Natural killer cell treated with Interleukin-12 subunit alpha and Interleukin-12 subunit beta and Interleukin-15 and Interleukin-18, amount 100 ng/mL, for 72 hours (primary cell): ENCODE data around the gene ARSA. TPM values are rescaled to one million over a fixed set of nuclear protein-coding genes. Genes with fewer than 3 reads are reported as not detected.
"Not testable (repeated sequence)": the region's sequence is repeated elsewhere in the genome, so short reads cannot be mapped to it uniquely, and the experiment has no call there.

ENCODE experiments used
- ATAC-seq, 2 donors: fragments of 150-1000 bp; cut with Tn5 transposase in 1 of 2; sonication (Bioruptor Pico), chemical (Tn5 transposase) in 1 of 2; 2 replicates each; pipeline ENCODE4 v1.10.0; 2021
- DNase-seq: peaks from one replicate; pipeline ENCODE4 v3.0.0; 2022; ENCODE audit warnings: low spot score
- H3K27ac Mint-ChIP-seq, 2 donors: 1 replicate in 1 of 2; 2 replicates in 1 of 2; pipeline ENCODE4 v1.8.0; 2022; ENCODE audit warnings: mixed read lengths in 2 of 2, mild to moderate bottlenecking in 1 of 2, moderate library complexity in 1 of 2
- H3K27me3 Mint-ChIP-seq, 2 donors: 1 replicate in 1 of 2; 2 replicates in 1 of 2; pipeline ENCODE4 v1.8.0; 2022; ENCODE audit warnings: mixed read lengths in 2 of 2
- H3K36me3 Mint-ChIP-seq: one replicate; pipeline ENCODE4 v1.8.0; 2022; ENCODE audit warnings: mixed read lengths
- H3K4me1 Mint-ChIP-seq, 2 donors: 1 replicate in 1 of 2; 2 replicates in 1 of 2; pipeline ENCODE4 v1.8.0; 2022; ENCODE audit warnings: low read depth in 2 of 2, mixed read lengths in 2 of 2, mild to moderate bottlenecking in 1 of 2
- H3K4me3 Mint-ChIP-seq: one replicate; pipeline ENCODE4 v1.8.0; 2022; ENCODE audit warnings: mixed read lengths
- H3K9me3 Mint-ChIP-seq: 2 replicates; pipeline ENCODE4 v1.8.0; 2022; ENCODE audit warnings: mixed read lengths
- total RNA-seq, 2 donors: library from RNA; stranded (reverse); gene quantifications; one replicate each; pipeline ENCODE4 v1.2.3, GENCODE V29; 2022

Gene ARSA
- total RNA-seq, 2 donors from 2014 or later = 35.7 to 38.9 TPM

DNA sequence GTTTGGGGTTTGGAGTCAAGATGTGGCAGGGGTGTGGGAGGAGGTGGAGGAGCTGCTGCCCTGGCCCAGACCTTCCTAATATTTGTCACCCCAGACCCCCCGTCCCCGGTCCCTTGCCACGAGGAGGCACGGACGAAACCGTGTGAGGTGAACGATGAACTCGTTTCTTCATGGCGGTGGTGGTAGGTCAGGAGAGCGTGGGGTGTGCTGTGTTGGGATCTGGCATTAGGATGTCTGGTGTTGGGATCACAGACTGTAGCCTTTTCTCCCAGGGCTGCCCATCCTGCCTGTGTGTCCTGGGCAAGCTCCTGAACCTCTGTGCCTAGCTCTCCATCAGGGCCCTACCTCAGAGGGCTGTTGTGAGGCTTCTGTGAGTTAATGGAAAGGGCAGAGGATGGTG is 19.0 kb downstream of the ARSA start:
- no peaks in the 10 kb centered on the region for H3K36me3 Mint-ChIP-seq
- ATAC-seq = no peak
- no peak for DNase-seq
- no peaks in the 10 kb centered on the region for H3K9me3 Mint-ChIP-seq
- H3K27me3 Mint-ChIP-seq = peaks cover 9 to 26% of the 10 kb centered on the region in 2 donors
- H3K27ac Mint-ChIP-seq = no peak overlapping the region
- peaks cover 7% of the 10 kb centered on the region in 2 donors for H3K4me1 Mint-ChIP-seq
- H3K4me3 Mint-ChIP-seq = no peak overlapping the region

DNA sequence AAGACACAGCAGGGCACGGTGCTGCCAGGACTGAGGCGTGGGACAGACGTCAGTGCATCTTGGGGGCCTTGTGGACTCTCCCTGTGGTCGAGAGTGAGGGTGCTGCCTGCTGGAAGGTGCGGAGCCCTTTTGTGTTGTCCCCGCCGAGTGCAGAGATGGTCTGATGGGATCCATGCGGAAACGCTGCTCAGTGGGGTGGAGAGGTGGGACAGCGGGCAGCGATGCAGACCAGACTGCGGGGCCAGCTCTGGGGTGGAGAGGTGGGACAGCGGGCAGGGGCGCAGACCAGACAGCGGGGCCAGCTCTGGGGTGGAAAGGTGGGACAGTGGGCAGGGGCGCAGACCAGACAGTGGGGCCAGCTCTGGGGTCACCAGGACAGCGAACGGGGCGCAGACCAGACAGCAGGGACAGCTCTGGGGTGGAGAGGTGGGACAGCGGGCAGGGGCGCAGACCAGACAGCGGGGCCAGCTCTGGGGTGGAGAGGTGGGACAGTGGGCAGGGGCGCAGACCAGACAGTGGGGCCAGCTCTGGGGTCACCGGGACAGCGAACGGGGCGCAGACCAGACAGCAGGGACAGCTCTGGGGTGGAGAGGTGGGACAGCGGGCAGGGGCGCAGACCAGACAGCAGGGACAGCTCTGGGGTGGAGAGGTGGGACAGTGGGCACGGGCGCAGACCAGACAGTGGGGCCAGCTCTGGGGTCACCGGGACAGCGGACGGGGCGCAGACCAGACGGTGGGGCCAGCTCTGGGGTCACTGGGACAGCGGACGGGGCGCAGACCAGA is 19.7 kb downstream of the ARSA start:
- not testable (repeated sequence) for ATAC-seq, H3K36me3 Mint-ChIP-seq, H3K27ac Mint-ChIP-seq, H3K9me3 Mint-ChIP-seq, H3K4me1 Mint-ChIP-seq, DNase-seq, H3K4me3 Mint-ChIP-seq
- peaks cover 10 to 22% of the 10 kb centered on the region in 2 donors for H3K27me3 Mint-ChIP-seq

DNA sequence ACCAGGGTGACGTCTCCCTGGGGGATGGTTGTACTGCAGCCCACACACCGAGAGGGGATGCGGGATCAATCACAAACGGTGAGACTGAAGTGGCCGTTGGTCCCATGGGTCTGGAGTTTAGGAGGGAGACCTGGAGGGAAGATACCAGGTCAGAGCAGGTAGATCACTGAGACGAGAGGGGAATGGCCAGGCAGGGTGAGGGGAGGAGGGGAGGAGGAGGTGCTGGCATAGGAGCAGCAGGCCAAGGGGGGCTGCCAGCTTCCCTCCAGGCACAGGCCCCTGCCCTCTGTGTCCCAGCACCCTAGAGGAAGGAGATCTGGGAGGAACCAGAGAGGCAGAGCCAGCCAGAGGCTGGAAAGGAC is 20.3 kb downstream of the ARSA start:
- ATAC-seq = no peak
- peaks cover 0 to 4% of the 10 kb centered on the region in 2 donors for H3K4me1 Mint-ChIP-seq
- no peak overlapping the region for H3K4me3 Mint-ChIP-seq
- H3K27me3 Mint-ChIP-seq = peaks cover 16 to 24% of the 10 kb centered on the region in 2 donors
- no peak overlapping the region for H3K27ac Mint-ChIP-seq
- H3K9me3 Mint-ChIP-seq = no peaks in the 10 kb centered on the region
- peak; percentile 32 for DNase-seq
- H3K36me3 Mint-ChIP-seq = no peaks in the 10 kb centered on the region

DNA sequence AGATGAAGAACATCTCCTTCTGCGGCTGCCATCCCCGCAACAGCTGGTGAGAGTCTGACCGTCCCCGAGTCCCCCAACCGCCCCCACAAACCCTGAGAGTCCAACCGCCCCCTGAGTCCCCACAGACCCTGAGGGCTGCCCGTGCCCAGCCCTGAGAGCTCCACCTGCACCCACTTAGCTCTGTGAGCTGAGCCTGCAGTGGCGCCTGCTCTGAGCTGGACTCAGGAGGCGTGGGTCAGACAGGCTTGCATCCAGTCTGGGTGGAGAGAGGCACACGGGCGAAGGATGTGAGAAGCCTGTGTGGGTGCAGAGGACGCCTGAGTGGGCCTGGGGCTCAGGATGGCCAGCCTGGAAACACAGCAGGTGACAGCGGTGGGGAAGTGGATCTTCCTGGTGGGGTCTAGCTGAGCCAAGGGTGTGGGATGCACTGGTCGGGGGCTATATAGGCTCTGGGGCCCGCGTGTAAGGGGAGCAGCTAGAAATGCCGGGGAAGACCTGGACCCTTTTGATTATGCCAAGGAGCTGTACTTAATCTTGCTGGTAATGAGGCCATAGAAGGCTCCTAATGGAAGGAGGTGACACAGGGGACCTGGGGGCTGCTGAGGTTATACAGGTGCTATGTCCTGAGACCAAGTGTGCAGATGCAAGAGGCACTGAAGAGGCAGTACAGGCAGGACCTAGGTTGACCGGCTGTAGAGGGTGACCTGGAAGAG is 20.9 kb downstream of the ARSA start:
- Mint-ChIP-seq H3K27ac (no peak overlapping the region), H3K36me3 (no peaks in the 10 kb centered on the region), H3K9me3 (no peaks in the 10 kb centered on the region), H3K27me3 (peaks cover 21 to 29% of the 10 kb centered on the region in 2 donors), H3K4me1 (peaks cover 0 to 4% of the 10 kb centered on the region in 2 donors), H3K4me3 (no peak overlapping the region)
- ATAC-seq (no peak), DNase-seq (peak; percentile 45)

DNA sequence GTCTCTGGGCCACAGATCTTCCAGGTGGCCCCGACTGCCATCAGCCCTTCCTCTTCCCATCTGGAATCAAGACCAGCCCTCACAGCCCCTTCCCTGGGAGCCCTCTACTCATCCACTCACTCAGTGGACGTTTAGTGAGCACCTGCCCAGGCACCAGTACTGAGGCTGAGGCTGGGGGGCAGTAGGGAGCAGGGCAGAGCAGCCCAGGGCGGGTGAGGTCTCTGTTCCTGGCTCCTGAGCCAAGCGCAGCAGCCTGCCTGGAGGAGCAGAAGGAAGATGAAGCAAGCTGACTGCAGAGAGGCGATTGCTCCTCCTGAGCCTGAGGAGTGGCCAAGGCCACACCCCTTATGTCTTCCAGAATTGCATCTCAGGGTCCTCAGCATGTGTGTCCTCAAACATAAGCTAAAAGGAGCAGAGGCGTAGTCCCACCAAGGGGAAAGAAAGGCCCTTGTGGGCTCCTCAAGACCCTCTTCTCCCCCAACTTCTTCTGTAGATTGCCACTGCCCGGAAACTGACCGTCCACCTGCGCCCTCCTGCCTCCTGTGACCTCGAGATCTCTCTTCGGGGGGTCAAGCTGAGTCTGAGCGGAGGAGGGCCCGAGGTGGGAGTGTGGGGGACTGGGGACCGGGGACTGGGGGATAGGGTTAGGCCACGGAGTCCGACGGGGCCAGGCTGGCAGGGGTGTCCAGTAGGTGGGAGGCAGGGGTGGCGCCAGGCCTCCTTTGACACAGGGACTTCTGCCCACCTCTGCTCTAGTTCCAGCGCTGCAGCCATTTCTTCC is 21.6 kb downstream of the ARSA start:
- Mint-ChIP-seq H3K27me3 (peaks cover 29 to 35% of the 10 kb centered on the region in 2 donors), H3K36me3 (no peaks in the 10 kb centered on the region), H3K4me1 (peaks cover 5 to 8% of the 10 kb centered on the region in 2 donors), H3K27ac (no peak overlapping the region), H3K9me3 (no peaks in the 10 kb centered on the region), H3K4me3 (no peak overlapping the region)
- ATAC-seq (no peak), DNase-seq (peak; percentile 49)

DNA sequence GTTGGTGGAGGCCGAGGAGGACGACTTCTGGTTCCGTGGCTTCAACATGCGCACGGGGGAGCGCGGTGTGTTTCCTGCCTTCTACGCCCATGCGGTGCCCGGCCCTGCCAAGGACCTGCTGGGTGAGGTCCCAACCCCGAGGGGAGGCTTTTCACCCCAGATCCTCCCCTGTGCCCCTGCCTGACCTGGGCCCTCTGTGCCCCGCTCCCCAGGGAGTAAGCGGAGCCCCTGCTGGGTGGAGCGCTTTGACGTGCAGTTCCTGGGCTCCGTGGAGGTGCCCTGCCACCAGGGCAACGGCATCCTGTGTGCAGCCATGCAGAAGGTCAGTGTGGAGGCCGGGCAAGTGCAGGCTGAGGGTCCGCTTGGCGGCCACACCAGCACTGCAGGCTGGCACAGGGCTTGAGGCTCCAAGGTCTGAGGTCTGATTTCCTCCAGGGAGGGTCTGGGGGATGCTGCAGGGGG is 22.3 kb downstream of the ARSA start:
- ATAC-seq = no peak
- peaks cover 5 to 8% of the 10 kb centered on the region in 2 donors for H3K4me1 Mint-ChIP-seq
- H3K4me3 Mint-ChIP-seq = no peak overlapping the region
- no peak overlapping the region for H3K27ac Mint-ChIP-seq
- no peaks in the 10 kb centered on the region for H3K36me3 Mint-ChIP-seq
- peaks cover 29 to 33% of the 10 kb centered on the region in 2 donors for H3K27me3 Mint-ChIP-seq
- peak; percentile 55 for DNase-seq
- no peaks in the 10 kb centered on the region for H3K9me3 Mint-ChIP-seq

DNA sequence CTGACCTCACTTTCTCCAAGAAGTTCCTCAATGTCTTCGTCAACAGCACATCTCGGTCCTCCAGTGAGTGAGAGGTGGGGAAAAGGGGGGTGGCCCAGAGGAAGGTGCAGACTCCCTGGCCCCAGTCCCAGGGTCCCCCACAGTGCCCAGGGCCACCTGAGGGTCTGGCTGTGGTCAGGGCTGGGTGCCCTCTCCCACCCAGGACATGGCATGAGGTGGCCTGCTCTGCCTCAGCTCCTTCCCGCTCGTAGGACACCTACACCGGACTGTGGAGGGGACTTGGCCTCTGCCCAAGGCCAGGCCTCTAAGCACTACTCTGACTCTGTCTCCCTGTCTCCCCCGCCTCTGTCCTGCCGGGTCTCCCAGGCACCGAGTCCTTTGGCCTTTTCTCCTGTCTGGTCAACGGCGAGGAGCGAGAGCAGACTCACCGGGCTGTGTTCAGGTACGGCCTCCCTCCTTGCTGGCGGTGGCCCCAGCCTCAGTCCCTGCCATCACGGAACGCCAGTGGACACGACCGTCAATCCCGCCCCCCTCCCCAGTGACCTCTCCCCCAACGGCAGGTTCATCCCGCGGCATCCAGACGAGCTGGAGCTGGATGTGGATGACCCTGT is 22.8 kb downstream of the ARSA start:
- Mint-ChIP-seq H3K36me3 (no peaks in the 10 kb centered on the region), H3K9me3 (no peaks in the 10 kb centered on the region), H3K27ac (no peak overlapping the region), H3K4me3 (no peak overlapping the region), H3K27me3 (peaks cover 29 to 32% of the 10 kb centered on the region in 2 donors), H3K4me1 (peaks cover 5 to 8% of the 10 kb centered on the region in 2 donors)
- no peak for DNase-seq
- no peak for ATAC-seq

DNA sequence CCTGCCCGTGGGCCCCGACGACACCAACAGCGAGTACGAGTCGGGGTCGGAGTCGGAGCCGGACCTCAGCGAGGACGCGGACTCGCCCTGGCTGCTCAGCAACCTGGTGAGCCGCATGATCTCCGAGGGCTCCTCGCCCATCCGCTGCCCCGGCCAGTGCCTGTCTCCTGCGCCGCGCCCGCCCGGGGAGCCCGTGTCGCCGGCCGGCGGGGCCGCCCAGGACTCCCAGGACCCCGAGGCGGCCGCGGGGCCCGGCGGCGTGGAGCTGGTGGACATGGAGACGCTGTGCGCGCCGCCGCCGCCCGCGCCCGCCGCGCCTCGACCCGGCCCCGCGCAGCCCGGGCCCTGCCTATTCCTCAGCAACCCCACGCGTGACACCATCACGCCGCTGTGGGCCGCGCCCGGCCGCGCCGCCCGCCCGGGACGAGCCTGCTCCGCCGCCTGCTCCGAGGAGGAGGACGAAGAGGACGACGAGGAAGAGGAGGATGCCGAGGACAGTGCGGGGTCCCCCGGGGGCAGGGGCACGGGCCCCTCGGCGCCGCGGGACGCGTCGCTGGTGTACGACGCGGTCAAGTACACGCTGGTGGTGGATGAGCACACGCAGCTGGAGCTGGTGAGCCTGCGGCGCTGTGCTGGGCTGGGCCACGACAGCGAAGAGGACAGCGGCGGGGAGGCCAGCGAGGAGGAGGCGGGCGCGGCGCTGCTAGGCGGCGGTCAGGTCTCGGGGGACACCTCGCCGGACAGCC is 23.5 kb downstream of the ARSA start:
- ATAC-seq = peak in 1 of 2 donors; percentile 3
- Mint-ChIP-seq H3K9me3 (no peaks in the 10 kb centered on the region), H3K4me1 (peaks cover 5 to 8% of the 10 kb centered on the region in 2 donors), H3K27me3 (peaks cover 29 to 33% of the 10 kb centered on the region in 2 donors), H3K4me3 (no peak overlapping the region), H3K27ac (no peak overlapping the region), H3K36me3 (no peaks in the 10 kb centered on the region)
- no peak for DNase-seq

DNA sequence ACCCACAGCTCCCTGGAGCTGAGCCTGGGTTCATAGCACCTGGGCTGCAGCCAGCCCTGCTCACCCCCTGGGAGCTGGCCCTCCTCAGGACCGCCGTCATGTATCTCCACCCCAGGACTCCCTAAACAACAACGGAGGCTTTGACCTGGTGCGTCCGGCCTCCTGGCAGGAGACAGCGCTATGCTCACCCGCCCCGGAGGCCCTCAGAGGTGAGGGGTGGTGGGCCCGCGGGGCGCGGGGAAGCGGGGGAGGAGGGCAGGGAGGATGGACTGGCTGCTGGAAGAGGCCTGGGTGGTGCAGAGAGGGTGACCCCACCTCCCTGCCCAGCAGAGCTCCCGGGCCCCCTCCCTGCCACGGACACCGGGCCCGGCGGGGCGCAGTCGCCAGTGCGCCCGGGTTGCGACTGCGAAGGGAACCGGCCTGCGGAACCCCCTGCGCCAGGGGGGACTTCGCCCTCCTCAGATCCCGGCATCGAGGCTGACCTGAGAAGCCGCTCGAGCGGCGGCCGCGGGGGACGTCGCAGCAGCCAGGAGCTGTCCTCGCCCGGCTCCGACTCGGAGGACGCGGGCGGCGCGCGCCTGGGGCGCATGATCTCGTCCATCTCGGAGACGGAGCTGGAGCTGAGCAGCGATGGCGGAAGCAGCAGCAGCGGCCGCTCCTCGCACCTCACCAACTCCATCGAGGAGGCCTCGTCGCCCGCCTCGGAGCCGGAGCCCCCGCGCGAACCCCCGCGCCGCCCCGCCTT is 24.3 kb downstream of the ARSA start:
- peaks cover 29 to 31% of the 10 kb centered on the region in 2 donors for H3K27me3 Mint-ChIP-seq
- no peaks in the 10 kb centered on the region for H3K36me3 Mint-ChIP-seq
- H3K9me3 Mint-ChIP-seq = no peaks in the 10 kb centered on the region
- no peak overlapping the region for H3K4me3 Mint-ChIP-seq
- no peak overlapping the region for H3K27ac Mint-ChIP-seq
- ATAC-seq (no peak), DNase-seq (no peak)
- H3K4me1 Mint-ChIP-seq = peaks cover 5 to 8% of the 10 kb centered on the region in 2 donors

DNA sequence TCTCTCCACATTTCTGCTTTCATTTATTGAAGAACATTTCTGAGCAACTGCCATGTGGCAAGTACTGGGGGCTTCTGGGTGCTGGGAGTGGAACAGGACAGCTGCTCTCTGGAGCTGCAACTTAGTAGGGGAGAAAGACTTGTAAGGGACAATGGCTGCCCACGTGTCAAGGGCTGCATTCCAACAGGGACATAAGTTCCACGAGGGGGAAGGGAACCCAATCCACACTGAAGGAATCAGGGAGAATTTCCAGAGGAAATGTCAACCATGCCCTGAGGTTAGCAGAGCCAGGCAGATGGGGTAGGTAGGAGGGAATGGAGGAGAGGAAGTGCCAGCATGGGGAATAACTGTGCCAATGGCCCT is 25.6 kb downstream of the ARSA start:
- no peak for ATAC-seq
- H3K4me3 Mint-ChIP-seq = peak overlapping the region; percentile 72
- peaks cover 23 to 28% of the 10 kb centered on the region in 2 donors for H3K27me3 Mint-ChIP-seq
- no peaks in the 10 kb centered on the region for H3K36me3 Mint-ChIP-seq
- no peaks in the 10 kb centered on the region for H3K9me3 Mint-ChIP-seq
- H3K4me1 Mint-ChIP-seq = peaks cover 5% of the 10 kb centered on the region in 2 donors
- DNase-seq = no peak
- no peak overlapping the region for H3K27ac Mint-ChIP-seq

DNA sequence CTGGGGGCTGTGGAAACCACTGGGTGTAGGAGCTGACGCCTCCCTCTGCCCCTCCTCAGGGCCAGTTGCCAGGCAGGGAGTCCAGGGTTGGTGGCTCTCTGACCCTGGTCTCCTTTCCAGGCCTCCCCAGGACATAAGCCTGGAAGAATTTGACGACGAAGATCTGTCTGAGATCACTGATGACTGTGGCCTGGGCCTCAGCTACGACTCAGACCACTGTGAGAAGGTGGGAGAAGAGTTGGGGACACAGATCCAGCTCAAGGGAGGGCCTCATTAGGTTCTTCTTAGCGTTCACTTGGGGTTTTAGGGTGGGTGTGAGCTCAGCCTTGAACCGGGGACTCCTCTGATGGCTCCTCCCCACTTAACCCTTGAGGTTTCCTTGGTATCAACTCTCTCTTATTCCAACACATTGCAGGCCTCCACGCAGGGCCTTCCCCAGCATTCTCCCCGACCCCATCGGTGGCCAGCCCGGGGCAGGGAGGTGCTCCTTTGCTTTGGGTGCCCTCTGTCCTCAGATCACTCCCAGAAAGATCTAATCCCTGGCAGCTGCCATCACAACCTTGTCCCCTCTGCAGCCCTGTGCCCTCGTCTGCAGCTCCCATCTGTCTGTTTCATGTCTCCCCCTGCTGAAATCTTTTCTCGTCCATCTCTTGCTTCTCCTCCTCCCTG is 26.1 kb downstream of the ARSA start:
- peak overlapping the region; percentile 72 for H3K4me3 Mint-ChIP-seq
- no peak for ATAC-seq
- no peaks in the 10 kb centered on the region for H3K36me3 Mint-ChIP-seq

More for the DNA sequence above, 26.1 kb downstream of the ARSA start:
- no peak for DNase-seq
- Mint-ChIP-seq H3K9me3 (no peaks in the 10 kb centered on the region), H3K4me1 (peaks cover 5% of the 10 kb centered on the region in 2 donors), H3K27ac (no peak overlapping the region), H3K27me3 (peaks cover 20 to 26% of the 10 kb centered on the region in 2 donors)
